Pulmonary artery endothelial cell (primary cell): ENCODE data around the gene KIAA1586. TPM values are rescaled to one million over a fixed set of nuclear protein-coding genes. Genes with fewer than 3 reads are reported as not detected.
"Not testable (repeated sequence)": the region's sequence is repeated elsewhere in the genome, so short reads cannot be mapped to it uniquely, and the experiment has no call there.

Experiments used
- DNase-seq: peaks from one replicate; pipeline ENCODE4 v3.0.0-alpha.2; 2011; ENCODE audit warnings: low read depth, low spot score
- total RNA-seq: library from RNA; depleted of rRNA; stranded (reverse); fragments of >200 nt; gene quantifications from 2 replicates; pipeline ENCODE4 v1.2.3, GENCODE V29; 2014

KIAA1586 gene
- total RNA-seq = 13.1 and 18.5 TPM in 2 replicates

- peak; percentile 33 for DNase-seq
Measured at GRCh38 chr6:57046332-57047256, at the start of gene KIAA1586. Gene KIAA1586 (plus strand): TSS chr6:57046693. CDS start chr6:57046756, 63 bp downstream.

GRCh38 chr6:56999049-56999448 is 47.4 kb upstream of the KIAA1586 start:
- no peak for DNase-seq

GRCh38 chr6:56999748-57000147 is 46.7 kb upstream of the KIAA1586 start:
- DNase-seq = not testable (repeated sequence)

GRCh38 chr6:57002197-57002596 is 44.3 kb upstream of the KIAA1586 start:
- DNase-seq = no peak

- DNase-seq = no peak
Measured at GRCh38 chr6:57004292-57004691, 42.2 kb upstream of the KIAA1586 start.

GRCh38 chr6:57006101-57006500 is 40.4 kb upstream of the KIAA1586 start:
- DNase-seq = no peak

- DNase-seq = not testable (repeated sequence)
Measured at GRCh38 chr6:57008069-57008468, 38.4 kb upstream of the KIAA1586 start.

- DNase-seq = no peak
Measured at GRCh38 chr6:57013521-57013926, 33.0 kb upstream of the KIAA1586 start.

GRCh38 chr6:57017069-57017468 is 29.4 kb upstream of the KIAA1586 start:
- DNase-seq = no peak

- no peak for DNase-seq
Measured at GRCh38 chr6:57017841-57018240, 28.7 kb upstream of the KIAA1586 start.

GRCh38 chr6:57019434-57019833 is 27.1 kb upstream of the KIAA1586 start:
- DNase-seq = no peak

GRCh38 chr6:57021086-57021720 is 25.3 kb upstream of the KIAA1586 start:
- DNase-seq = no peak

- DNase-seq = no peak
Measured at GRCh38 chr6:57024321-57024720, 22.2 kb upstream of the KIAA1586 start.

GRCh38 chr6:57024775-57025174 is 21.7 kb upstream of the KIAA1586 start:
- no peak for DNase-seq

- no peak for DNase-seq
Measured at GRCh38 chr6:57026001-57026400, 20.5 kb upstream of the KIAA1586 start.

- no peak for DNase-seq
Measured at GRCh38 chr6:57027301-57027700, 19.2 kb upstream of the KIAA1586 start.

- DNase-seq = no peak
Measured at GRCh38 chr6:57029213-57029612, 17.3 kb upstream of the KIAA1586 start.

- DNase-seq = no peak
Measured at GRCh38 chr6:57033228-57033627, 13.3 kb upstream of the KIAA1586 start.

GRCh38 chr6:57035549-57035948 is 10.9 kb upstream of the KIAA1586 start:
- DNase-seq = no peak

- DNase-seq = no peak
Measured at GRCh38 chr6:57038906-57039305, 7.6 kb upstream of the KIAA1586 start.

GRCh38 chr6:57040011-57040410 is 6.5 kb upstream of the KIAA1586 start:
- DNase-seq = no peak

GRCh38 chr6:57044061-57044460 is 2.4 kb upstream of the KIAA1586 start:
- not testable (repeated sequence) for DNase-seq

GRCh38 chr6:57044568-57044967 is 1.9 kb upstream of the KIAA1586 start:
- DNase-seq = no peak
